ENCODE results near the gene CDAN1. TPM values are rescaled to one million over a fixed set of nuclear protein-coding genes. Genes with fewer than 3 reads are reported as not detected.

Gene CDAN1
- total and polyA plus RNA-seq, 2 donors (not counting 3 experiments of a cell fraction or from before 2014, with no cell fraction given): 7.2 to 23.4 TPM

DNA sequence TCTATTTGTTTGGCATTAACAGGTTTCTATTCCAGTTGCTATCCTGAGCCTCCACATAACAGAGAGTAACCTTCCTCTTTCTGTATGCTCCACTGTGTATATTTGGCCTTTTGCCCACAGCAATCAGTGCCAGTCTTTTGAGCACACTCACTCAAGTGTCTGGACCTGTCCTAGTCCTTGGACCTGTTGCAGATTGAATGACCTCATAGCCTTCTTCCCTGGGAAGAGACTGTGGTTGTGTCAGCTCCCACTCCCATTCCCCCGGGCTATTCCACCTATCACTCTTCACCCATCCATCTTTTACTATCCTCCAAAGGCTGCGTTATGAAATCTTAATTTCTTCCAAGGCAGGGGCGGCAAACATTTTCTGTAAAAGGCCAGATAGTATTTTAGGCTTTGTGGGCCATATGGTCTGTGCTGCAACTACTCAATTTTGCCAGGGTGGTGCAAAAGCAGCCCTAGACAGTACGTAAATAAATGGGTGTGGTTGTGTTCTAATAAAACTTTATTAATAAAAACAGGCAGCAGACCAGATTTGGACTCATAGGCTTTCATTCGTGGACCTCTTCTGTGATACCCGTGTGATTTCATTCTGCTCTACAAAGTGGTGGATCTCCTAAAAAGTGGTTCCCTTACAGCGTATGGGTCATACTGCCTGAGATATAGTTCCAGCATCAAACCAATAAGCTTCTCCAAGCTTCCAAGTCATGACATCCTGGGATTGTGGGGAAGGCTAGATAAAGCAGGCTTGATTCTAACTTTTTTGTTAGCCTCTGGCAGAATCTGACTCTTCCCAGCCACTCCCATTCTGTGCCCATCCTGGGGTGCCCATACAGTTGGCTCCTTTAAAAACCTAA is 57.4 kb downstream of the CDAN1 start:
- dilution Hi-C loops (cut with MboI; ENCODE audit: extremely low pct_ligation_motif_present, low sequenced_read_pairs) (no loop called here), intact Hi-C loops (cut with micrococcal nuclease) (no loop called here)
- CTCF ChIA-PET: interaction anchor here (1.9 kb wide), 1 partner anchor 247 kb away, joined by 6 read pairs; no protein-coding TSS in a partner anchor
- TF ChIP-seq EZH2 (IDR thresholded peaks at IDR 0.05; ENCODE audit: borderline replicate concordance, low read depth, low read length, severe bottlenecking) (no peak), POLR2A (IDR thresholded peaks at IDR 0.05; ENCODE audit: low read depth, low read length) (no peak), JUN (IDR thresholded peaks at IDR 0.05; ENCODE audit: borderline replicate concordance, insufficient read depth, insufficient read length, low read depth) (no peak), GATA2 (IDR thresholded peaks at IDR 0.05; ENCODE audit: insufficient read depth, insufficient read length, low read depth, low read length) (no peak), FOS (IDR thresholded peaks at IDR 0.05; ENCODE audit: borderline replicate concordance, insufficient read depth, low read length) (no peak), MYC (IDR thresholded peaks at IDR 0.05; ENCODE audit: low read depth, low read length) (no peak), POLR2AphosphoS5 (IDR thresholded peaks at IDR 0.05; ENCODE audit: insufficient read depth, low read depth, low read length) (no peak), CTCF (IDR thresholded peaks at IDR 0.05; ENCODE audit: extremely low read depth in 1 of 2, insufficient read depth in 1 of 2, low read depth in 1 of 2, low read length in 2 of 2) (no peak)
- TF ChIP-seq, protein P1, sequence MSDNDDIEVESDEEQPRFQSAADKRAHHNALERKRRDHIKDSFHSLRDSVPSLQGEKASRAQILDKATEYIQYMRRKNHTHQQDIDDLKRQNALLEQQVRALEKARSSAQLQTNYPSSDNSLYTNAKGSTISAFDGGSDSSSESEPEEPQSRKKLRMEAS (IDR thresholded peaks at IDR 0.05; ENCODE audit: insufficient read depth, insufficient read length): no peak
- Histone ChIP-seq H3K4me1 (ENCODE audit: control insufficient read depth, extremely low read depth, insufficient read depth, low read length) (no peaks in the 10 kb centered on the region), H3K4me3 (replicated peaks in 1 of 3; ENCODE audit: insufficient read depth in 1 of 3, low read depth in 1 of 3, low read length in 3 of 3) (no peak overlapping the region), H2AFZ (ENCODE audit: low read depth, low read length) (no peak overlapping the region), H3K27me3 (ENCODE audit: control insufficient read depth in 2 of 2, insufficient read depth in 2 of 2, low read length in 2 of 2) (no peaks in the 10 kb centered on the region), H4K20me1 (replicated peaks; ENCODE audit: control insufficient read depth, extremely low read depth, insufficient read depth, low read length) (no peaks in the 10 kb centered on the region), H3K9ac (replicated peaks; ENCODE audit: extremely low read depth, insufficient read depth, low read length) (no peak overlapping the region), H3K9me3 (replicated peaks; ENCODE audit: control insufficient read depth, insufficient read depth, low read length) (no peaks in the 10 kb centered on the region), H3K79me2 (ENCODE audit: control insufficient read depth, insufficient read depth, low read length) (no peaks in the 10 kb centered on the region), H3K36me3 (ENCODE audit: control insufficient read depth in 2 of 2, extremely low read depth in 1 of 2, insufficient read depth in 2 of 2, low read length in 2 of 2) (peaks cover 0 to 15% of the 10 kb centered on the region in 2 experiments), H3K9me1 (replicated peaks; ENCODE audit: control insufficient read depth, extremely low read depth, insufficient read depth, low read length) (no peaks in the 10 kb centered on the region), H3K27ac (ENCODE audit: insufficient read depth, low read depth, low read length) (no peak overlapping the region), H3K4me2 (ENCODE audit: insufficient read depth, low read length) (no peak overlapping the region)
- FAIRE-seq: no peak
- DNase-seq (ENCODE audit: low read depth, low spot score): no peak
- BruUV-seq (replicated peaks): no TSS peak
- POLR2A ChIA-PET: no interaction called here
